Stimulated activated CD4-positive, alpha-beta T cell treated with anti-CD3 and anti-CD28 coated beads, Interleukin-4, amount 100 ng/mL, for 4 hours (primary cell): ENCODE results near the gene NUDCD3.

Source experiments
- DNase-seq, 2 experiments: peaks; one replicate each; pipeline ENCODE4 v3.0.0-alpha.2; 2020

NUDCD3 gene

DNA sequence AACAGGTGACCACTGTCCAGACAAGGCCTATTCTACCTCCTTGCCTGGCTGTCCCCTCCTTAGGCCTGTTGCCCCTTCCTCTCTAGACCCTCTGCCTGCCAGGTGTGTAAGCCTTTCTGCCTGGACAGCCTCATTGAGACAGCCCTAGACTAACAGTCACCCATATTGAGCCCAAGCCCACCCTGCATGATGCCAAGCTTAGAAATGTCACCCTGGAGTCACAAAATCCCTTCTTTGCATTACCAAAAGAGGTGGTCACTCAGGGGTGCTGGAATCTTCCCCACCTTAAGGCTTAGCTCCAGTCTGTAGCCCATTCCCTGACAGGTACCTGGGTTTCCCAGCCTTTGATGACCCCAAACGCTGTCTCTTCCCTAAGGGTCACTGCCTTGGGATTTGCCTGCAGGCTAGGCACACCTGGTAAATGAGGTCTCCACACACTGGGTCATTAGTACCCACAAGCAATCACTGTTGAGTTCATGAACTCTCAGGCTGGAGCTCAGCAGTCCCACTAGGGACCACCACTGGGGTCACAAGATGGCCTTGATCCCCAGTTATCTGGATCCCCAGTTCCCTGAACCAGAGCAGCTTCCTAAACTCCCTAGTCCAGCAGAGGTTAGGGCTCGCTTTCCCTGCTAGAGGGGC is 110.1 kb downstream of the NUDCD3 start:
- no peak for DNase-seq

DNA sequence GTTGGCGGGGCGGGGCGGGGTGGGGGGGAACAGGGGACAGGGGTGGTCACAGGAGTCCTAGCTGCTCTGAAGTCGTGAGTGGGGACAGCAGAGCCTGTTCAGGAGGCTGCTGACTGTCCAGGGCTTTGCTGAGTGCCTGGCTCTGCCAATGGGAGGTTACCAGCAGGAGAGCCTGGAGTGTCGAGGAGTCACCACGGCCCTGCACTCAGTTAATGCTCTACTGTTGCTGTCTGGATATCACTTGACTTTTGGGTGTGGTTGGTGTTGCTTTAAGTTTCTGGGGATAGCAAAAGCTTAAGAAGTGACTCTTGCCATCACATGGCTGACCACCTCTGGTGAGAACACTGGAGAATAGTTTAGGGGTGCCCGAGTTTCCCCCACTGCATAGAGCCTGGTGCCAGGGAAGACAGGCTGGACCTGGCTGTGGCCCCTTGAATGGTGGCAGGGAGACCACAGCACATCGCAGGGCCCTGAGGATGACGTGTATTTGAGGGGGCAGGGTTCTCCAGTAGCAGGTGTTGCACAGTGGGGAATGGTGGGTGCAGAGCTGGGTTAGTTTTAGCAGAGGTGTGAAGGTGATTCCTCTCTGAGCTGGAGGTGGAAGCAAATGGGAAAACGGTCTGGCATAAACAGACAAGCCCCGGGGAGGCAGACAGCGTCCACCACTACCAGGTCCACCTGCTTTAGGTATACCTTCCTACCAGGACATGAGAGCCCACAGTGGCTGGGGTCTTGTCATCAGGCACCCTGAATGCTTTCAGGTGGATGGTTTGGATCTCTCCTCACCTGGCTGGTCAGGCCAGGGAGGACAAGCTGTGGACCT is 110.9 kb downstream of the NUDCD3 start:
- no peak for DNase-seq

- DNase-seq = no peak
Measured at GRCh38 chr7:44378744-44379143, 111.7 kb downstream of the NUDCD3 start.

DNA sequence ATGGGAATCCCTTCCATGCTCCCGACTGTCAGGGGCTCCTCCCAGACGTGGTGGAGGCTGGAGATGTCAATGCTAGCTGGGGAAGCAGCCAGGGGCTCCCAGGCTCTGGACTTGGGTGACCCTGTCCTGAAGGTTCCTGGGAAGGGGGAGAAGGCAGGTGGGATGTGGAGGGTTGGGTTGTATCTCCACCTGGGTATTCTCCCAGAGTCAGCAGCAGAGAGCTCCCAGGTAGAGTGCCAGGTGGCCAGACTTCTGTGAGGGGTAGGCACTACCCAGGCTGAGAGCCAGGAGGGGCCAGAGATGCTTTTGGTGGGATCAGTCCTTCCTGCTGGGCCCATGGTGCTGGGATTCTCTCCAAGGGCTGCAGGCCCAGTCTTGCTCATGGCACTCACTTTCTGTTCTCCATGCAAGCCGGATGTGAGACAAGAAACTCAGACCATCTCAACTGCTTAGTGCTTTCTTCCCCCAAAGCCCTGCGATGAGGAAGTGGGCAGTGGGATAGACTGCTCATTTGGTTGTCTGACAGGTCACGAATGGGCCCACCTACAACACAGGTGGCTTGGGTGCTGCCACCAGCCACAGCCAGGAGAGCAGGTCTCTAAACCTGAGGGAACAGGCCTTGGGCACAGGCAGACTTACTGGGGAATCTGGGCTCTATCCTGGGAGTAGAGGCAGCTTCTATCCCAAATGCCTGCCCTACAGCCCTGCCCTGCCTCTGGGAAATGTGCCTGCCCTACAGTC is 112.6 kb downstream of the NUDCD3 start:
- DNase-seq = no peak

DNA sequence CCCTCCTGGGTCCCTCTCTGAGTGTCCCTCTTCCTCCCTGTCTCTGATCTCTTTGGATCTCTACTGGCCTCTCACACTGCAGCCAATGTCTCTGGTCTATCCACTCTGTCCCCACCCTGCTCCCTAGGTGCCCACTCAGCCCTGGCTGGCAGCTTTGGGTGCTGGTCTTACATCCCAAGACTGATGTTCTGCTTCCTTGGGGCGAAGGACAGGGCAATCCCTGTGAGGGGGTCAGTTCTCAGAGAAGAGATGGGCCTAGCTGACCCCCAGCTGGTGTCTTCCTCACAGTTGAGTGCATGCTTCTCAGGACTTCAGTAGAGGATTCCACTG is 113.4 kb downstream of the NUDCD3 start:
- no peak for DNase-seq

GRCh38 chr7:44376429-44377133 is 113.9 kb downstream of the NUDCD3 start:
- no peak for DNase-seq

DNA sequence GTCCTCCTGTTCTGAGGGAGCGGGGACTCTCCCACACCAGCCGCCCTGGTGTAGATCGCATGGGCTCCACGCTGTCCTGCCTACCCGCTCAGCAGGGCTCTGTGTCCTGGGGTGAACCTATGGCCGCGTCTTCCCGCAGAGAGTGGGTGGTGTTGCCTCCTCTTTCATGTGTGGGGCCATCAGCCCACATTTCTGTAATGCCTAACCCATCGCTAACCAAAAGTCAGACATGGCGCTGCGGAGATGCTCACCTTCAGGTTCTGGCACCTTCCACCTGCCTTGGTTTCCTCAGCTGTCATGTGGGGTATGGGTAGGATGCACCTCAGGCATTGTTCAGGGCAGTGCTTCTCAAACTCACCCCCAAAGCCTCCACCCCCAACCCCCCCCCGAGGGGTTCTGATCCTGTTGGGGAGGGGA is 114.5 kb downstream of the NUDCD3 start:
- no peak for DNase-seq

- DNase-seq = no peak
Measured at GRCh38 chr7:44375236-44375699, 115.2 kb downstream of the NUDCD3 start.

- no peak for DNase-seq
Measured at GRCh38 chr7:44374007-44374763, 116.3 kb downstream of the NUDCD3 start.

DNA sequence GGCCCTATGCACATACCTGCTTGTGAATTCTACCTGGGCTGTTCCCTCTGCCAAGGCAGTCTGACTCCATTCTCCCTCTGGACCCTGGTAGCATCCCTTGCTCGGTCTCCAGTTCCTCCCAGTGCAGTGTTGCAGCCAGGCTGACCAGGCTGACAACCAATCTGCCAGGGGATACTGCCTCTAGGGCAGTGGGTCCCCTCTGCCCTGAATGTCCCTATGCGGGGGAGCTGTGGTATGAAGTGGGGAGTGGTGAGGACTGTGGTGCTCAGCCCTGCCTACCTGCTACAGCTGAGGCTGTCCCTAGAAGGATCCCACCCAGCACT is 117.1 kb downstream of the NUDCD3 start:
- DNase-seq = no peak

GRCh38 chr7:44372560-44373417 is 117.7 kb downstream of the NUDCD3 start:
- DNase-seq = no peak

- no peak for DNase-seq
Measured at GRCh38 chr7:44368885-44369284, 121.6 kb downstream of the NUDCD3 start.

DNA sequence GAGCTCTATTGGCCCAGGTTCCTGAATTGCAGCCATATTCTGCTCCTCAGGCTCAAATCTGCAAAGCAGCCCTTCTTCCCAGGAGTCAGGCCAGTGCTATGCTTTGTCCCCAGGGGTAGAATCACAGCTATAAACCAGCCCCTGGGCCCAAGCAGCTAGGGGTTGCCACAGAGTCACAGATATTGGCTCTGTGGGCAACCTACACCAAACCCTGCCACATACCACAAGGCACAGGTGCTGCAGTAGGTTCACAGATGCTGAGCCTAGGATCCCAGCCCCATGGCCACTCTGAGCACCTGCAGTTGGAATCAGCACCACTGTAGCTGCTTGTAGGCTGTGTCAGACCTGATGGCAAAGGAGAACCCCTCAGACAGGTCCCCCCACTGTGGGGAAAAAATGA is 122.0 kb downstream of the NUDCD3 start:
- no peak for DNase-seq

- no peak for DNase-seq
Measured at GRCh38 chr7:44367475-44368043, 122.9 kb downstream of the NUDCD3 start.

DNA sequence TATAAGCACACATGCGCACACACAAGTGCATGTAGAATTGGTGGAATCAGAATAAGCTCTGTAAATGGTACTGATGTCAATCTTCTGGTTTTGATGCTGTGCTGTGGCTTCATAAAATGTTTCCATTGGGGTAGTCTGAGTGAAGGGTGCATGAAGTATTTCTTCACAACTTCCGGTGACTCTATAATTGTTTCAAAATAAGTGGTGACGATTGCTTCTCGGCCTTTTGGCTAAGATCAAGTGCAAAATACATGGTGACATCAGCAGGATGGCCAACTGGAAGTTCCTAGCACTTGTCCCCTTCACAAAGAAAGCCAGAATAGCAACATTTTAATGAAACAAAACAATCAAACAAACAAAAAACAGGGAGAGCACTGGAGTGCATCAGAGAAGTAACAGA is 123.5 kb downstream of the NUDCD3 start:
- no peak for DNase-seq

DNA sequence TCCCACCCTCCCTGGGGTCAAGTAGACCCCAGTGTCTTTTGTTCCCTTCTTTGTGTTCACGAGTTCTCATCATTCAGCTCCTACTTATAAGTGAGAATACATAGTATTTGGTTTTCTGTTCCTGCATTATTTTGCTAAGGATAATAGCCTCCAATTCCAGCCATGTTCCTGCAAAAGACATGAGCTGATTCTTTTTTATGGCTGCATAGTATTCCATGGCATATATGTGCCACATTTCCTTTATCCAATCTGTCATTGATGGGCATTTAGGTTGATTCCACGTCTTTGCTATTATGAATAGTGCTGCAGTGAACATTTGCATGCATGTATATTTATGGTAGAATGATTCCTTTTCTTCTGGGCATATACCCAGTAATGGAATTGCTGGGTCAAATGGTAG is 136.8 kb downstream of the NUDCD3 start:
- DNase-seq = no peak

- DNase-seq = no peak
Measured at GRCh38 chr7:44348851-44349781, 141.3 kb downstream of the NUDCD3 start.

DNA sequence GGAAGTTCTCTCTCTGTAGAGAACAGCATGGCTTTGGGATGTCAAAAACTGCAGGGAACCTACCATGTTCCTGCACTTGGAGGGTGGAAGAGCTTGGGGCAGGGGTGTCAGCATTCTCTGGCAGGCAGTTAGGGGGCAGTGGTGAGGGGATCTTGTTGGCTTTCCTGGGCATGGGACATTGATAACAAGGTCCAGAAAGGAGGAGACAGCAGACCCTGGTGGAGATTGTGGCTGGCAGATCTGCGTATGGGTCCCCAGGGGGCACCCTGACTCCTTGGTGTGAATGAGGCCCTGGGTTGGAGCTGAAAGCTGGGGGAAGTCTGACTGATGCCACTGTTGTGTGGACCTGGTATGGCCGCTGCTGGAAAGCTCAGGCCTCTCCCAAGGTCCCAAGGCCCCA is 142.2 kb downstream of the NUDCD3 start:
- DNase-seq = no peak

GRCh38 chr7:44347546-44348114 is 142.8 kb downstream of the NUDCD3 start:
- DNase-seq = no peak

- no peak for DNase-seq
Measured at GRCh38 chr7:44346063-44346462, 144.4 kb downstream of the NUDCD3 start.
